Ovary (tissue), 9 donors: Measurements from ENCODE around the gene LINGO4. TPM values are rescaled to one million over a fixed set of nuclear protein-coding genes. Genes with fewer than 3 reads are reported as not detected.

Experiments used
- DNase-seq, 5 donors: peaks; one replicate each; pipeline ENCODE4 v3.0.0-alpha.2; 2019 to 2020
- H3K27ac ChIP-seq, 2 donors: fragments of 200-600 bp; one replicate each; pipeline versions ENCODE4 v1.5.1 to v1.8.0; 2019 to 2022
- H3K27me3 ChIP-seq: fragments of 200-600 bp; one replicate; pipeline ENCODE4 v1.8.0; 2022
- H3K36me3 ChIP-seq: fragments of 200-600 bp; sonication (generic); one replicate; pipeline ENCODE4 v1.5.1; 2019
- H3K4me1 ChIP-seq: one replicate; pipeline ENCODE4 v1.8.1; 2013; ENCODE audit warnings: mild to moderate bottlenecking, moderate library complexity; ENCODE audit not compliant: insufficient read depth
- H3K4me3 ChIP-seq: fragments of 200-600 bp; sonication (generic); one replicate; pipeline ENCODE4 v1.5.1; 2017
- H3K9me3 ChIP-seq, 2 donors: fragments of 200-600 bp in 1 of 2; sonication (generic) in 1 of 2; one replicate each; pipeline versions ENCODE4 v1.5.1 to v1.8.1; 2013 to 2019; ENCODE audit warnings: mild to moderate bottlenecking in 1 of 2, moderate library complexity in 1 of 2
- EP300 ChIP-seq: sonication (generic); formaldehyde crosslinking; IDR thresholded peaks from one replicate; pipeline ENCODE4 v1.6.1; 2017; ENCODE audit warnings: antibody characterized with exemption
- POLR2A ChIP-seq: fragments of 450-650 bp; IDR thresholded peaks from one replicate; pipeline ENCODE4 v1.6.1; 2017; ENCODE audit warnings: antibody characterized with exemption, mild to moderate bottlenecking, moderate library complexity
- WGBS, 3 donors: extraction: QIAGEN DNeasy Blood & Tissue Kit in 1 of 3; methylation state at CpG; one replicate each; pipeline versions ENCODE4 v1.1.5 to v1.1.7; 2013 to 2017; 5-methylcytosine and 5-hydroxymethylcytosine counted together
- intact Hi-C, 4 donors: fragments of 100-400 bp; cut with DNase I; formaldehyde crosslinking; loops; one replicate each; pipeline versions ENCODE4 v1.11.0 to v1.15.1; 2022 to 2023
- polyA plus RNA-seq, 2 donors: library from polyadenylated mRNA; stranded (reverse); fragments of 200-250 nt in 1 of 2; fragments of 350-450 nt in 1 of 2; fragmentation: Illumina TruSeq in 1 of 2; extraction: RNeasy Lipid Tissue Mini Kit (QIAGEN cat#74804) in 1 of 2; gene quantifications; one replicate each; pipeline ENCODE4 v1.2.3, GENCODE V29; 2013 to 2014
- total RNA-seq, 7 donors: library from RNA; depleted of rRNA in 2 of 7; stranded (reverse); fragments of >200 nt in 2 of 7; fragmentation: NEBNext Ultra II Directional in 3 of 7; extraction: Animal tissue kit (Norgen Biotek cat#: 25700) in 3 of 7; gene quantifications; one replicate each; pipeline versions ENCODE4 v1.1.0 to v1.2.4, GENCODE V29; 2016 to 2023
- TF ChIP-seq, protein P1 (sequence below), 3 donors: fragments of 450-650 bp in 2 of 3; fragments of 200-600 bp in 1 of 3; IDR thresholded peaks; one replicate each; pipeline versions ENCODE4 v1.5.1 to v1.8.0; 2016 to 2022; ENCODE audit warnings: antibody characterized with exemption in 3 of 3, mild to moderate bottlenecking in 1 of 3
- donor health status: DM: no; HTN: no; CAD: no; lungs with moderate emphysema.
- donor health status: DM: no; HTN: no; CAD: no.
- donor health status: Bipolar disorder and iron deficiency.
- donor health status: DM: yes; HTN: yes; CAD: no.
- donor health status: DM: no; HTN: no; CAD: no.
- donor health status: DM: yes; HTN: yes; CAD: no.

The LINGO4 gene
- total and polyA plus RNA-seq, 9 donors = 0.08 to 0.34 (median 0.10) TPM; not detected in 6

DNA sequence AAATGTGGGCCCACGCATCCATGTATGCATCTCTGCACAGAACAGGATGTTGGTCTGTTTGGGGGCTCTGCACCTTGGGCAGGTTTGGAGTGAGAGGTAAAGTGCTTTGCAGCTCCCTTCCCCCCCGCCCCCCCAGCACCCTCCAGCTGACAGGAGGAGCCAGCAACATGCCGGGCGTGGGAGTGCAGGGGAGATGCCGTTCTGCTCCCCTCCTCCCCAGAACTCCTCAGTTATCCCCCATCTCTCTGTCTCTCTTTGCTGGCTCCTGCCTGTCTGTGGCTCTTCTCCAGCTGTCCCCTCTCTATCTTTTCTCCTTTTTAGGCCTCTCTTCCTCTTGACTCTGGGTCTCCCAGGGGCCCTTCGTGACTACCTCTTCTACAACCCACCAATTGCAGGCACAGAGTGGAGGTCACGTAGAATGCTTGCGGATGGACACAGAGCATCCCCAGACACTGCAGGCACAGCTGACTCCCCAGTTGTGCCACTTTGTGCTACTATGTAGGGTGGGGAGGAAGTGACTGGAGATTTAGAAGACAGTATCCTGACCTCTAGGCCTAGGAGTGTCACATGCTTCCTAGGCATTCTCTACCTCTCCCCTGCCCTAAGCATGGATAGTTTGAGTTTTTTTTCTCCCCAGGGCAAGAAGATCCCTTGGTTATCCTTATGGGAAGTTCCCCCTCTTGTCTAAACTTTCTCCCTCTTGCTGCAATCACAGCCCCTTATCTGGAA lies 28.1 kb upstream of the LINGO4 start:
- no peak for DNase-seq
- H3K36me3 ChIP-seq = no peaks in the 10 kb centered on the region
- no peaks in the 10 kb centered on the region for H3K4me1 ChIP-seq
- TF ChIP-seq EP300 (no peak), POLR2A (no peak)
- TF ChIP-seq, protein P1, sequence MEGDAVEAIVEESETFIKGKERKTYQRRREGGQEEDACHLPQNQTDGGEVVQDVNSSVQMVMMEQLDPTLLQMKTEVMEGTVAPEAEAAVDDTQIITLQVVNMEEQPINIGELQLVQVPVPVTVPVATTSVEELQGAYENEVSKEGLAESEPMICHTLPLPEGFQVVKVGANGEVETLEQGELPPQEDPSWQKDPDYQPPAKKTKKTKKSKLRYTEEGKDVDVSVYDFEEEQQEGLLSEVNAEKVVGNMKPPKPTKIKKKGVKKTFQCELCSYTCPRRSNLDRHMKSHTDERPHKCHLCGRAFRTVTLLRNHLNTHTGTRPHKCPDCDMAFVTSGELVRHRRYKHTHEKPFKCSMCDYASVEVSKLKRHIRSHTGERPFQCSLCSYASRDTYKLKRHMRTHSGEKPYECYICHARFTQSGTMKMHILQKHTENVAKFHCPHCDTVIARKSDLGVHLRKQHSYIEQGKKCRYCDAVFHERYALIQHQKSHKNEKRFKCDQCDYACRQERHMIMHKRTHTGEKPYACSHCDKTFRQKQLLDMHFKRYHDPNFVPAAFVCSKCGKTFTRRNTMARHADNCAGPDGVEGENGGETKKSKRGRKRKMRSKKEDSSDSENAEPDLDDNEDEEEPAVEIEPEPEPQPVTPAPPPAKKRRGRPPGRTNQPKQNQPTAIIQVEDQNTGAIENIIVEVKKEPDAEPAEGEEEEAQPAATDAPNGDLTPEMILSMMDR (IDR thresholded peaks at IDR 0.05) = no peak
- intact Hi-C loops = no loop called here
- no peaks in the 10 kb centered on the region for H3K9me3 ChIP-seq
- H3K27ac ChIP-seq = no peak overlapping the region
- H3K4me3 ChIP-seq = no peak overlapping the region
- WGBS, 3 donors = 59 to 78% (median 62%) methylated on average over 8 of the region's 8 CpGs
- no peaks in the 10 kb centered on the region for H3K27me3 ChIP-seq

DNA sequence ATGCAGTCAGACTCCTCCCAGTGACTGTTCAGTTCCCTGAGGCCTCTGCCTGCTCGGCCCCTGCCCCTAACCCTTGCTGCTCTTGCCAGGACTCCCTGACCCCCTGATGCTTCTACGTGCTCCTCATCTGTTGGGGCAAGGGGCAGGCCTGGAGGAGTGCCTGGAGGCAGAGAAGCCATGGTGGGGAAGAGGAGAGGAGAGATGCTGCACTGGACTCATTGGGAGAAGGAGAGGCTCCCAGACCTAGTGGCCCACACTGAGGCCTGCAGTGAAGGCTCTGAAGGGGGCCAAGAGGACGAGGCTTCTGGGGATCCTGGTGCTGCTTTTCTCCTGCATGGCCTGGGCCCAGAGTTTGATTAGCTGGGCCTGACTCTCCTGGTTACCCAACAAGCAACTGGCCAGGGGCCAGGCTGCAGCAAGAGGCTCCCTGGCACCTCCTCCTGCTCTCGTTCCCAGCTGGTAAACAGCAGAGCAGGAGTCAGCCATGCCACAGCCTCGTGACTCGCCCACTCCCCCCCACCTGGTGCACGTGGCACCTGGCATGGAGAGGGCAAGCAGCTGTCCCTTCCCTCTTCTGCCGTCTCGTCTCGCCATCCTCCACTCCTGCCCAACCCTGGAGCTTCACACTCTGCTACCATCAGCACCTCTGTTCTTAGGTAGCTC lies 27.2 kb upstream of the LINGO4 start:
- Histone ChIP-seq H3K9me3 (no peaks in the 10 kb centered on the region), H3K4me1 (no peaks in the 10 kb centered on the region), H3K27me3 (no peaks in the 10 kb centered on the region), H3K4me3 (no peak overlapping the region), H3K36me3 (no peaks in the 10 kb centered on the region), H3K27ac (no peak overlapping the region)
- WGBS, 3 donors = 46 to 65% (median 64%) methylated on average over 10 of the region's 10 CpGs
- peak in 2 of 5 donors; percentile 42 to 69 for DNase-seq
- intact Hi-C loops = no loop called here
- TF ChIP-seq, protein P1 (IDR thresholded peaks at IDR 0.05) = no peak
- no peak for TF ChIP-seq EP300
- no peak for TF ChIP-seq POLR2A

DNA sequence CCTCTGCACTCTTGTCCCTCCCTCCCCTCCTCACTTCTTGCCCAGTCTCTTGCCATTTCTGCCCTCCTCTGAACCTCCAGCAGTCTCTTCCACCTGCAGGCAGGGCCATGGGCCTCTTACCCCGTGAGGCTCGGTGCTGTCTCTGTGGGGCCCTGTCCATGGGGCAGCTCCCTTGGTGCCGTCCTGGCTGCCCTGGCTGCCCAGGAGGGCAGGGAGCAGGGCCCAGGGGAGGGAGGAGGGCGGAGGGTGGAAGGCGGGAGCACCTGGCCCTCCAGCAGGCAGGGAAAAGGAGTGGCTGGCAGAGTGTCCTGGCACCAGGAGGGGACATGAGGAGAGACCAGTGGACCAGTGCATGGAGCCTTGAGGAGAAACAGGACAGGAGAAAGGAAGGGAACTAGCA lies 26.4 kb upstream of the LINGO4 start, which contains the start of gene RORC:
TSS of gene RORC (minus strand) at position 198 of the 400 bp plus-strand sequence. CDS start at position 160, 38 bp downstream.
- WGBS, 3 donors = 78 to 83% (median 80%) methylated on average over 5 of the region's 5 CpGs
- H3K4me1 ChIP-seq = no peaks in the 10 kb centered on the region
- H3K36me3 ChIP-seq = no peaks in the 10 kb centered on the region
- no peak within 1 kb of the TSS for H3K27ac ChIP-seq
- intact Hi-C loops = no loop called here
- H3K9me3 ChIP-seq = no peaks in the 10 kb centered on the region
- no peaks in the 10 kb centered on the region for H3K27me3 ChIP-seq
- H3K4me3 ChIP-seq = no peak within 1 kb of the TSS
- no peak for TF ChIP-seq EP300
- no peak for DNase-seq

DNA sequence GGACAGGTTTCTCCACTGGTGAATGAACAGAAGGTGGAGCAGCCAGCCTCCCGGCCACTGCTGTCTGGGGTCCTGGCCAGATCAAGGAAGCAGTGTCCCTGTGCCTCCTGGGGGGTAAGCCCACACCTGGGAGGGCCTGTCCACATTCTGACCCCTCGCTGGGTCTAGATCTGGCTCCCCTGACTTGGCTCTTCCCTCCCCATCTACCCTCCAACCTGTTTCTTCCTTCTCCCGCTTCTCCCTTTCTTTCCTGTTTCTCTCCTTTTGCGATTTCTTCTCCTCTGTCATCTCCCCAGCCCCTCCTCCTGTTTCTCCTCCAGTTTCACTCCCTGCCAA lies 26.0 kb upstream of the LINGO4 start:
- no peak overlapping the region for H3K27ac ChIP-seq
- peaks cover 1% of the 10 kb centered on the region for H3K4me1 ChIP-seq
- no peak overlapping the region for H3K4me3 ChIP-seq
- WGBS, 3 donors = 81 to 89% (median 88%) methylated on average over 4 of the region's 4 CpGs
- no peaks in the 10 kb centered on the region for H3K27me3 ChIP-seq
- no peaks in the 10 kb centered on the region for H3K36me3 ChIP-seq
- no peak for DNase-seq
- H3K9me3 ChIP-seq = no peaks in the 10 kb centered on the region
- intact Hi-C loops = no loop called here
- TF ChIP-seq, protein P1 (IDR thresholded peaks at IDR 0.05) = no peak
- TF ChIP-seq EP300 (no peak), POLR2A (no peak)

DNA sequence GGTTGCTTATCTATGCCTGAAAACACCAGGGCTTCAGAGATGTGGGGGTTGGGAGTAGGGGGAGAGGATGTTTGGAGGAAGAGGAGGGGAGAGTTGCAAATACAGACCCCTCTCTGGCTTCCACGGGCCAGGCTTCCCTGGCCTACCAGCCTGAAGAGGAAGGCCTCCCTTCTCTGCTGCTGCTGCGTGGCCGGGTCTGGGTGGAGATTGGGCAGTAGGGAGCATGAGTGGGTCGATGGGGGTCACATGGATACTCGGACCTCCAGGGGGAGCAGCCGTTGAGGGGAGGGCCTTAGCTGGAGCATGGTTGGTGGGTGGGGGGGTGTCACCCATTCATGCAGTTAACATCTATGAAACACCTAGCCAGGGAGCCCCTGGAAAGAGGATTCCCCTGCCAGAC lies 24.8 kb upstream of the LINGO4 start:
- no peak for DNase-seq
- H3K9me3 ChIP-seq = no peaks in the 10 kb centered on the region
- no peak overlapping the region for H3K27ac ChIP-seq
- no peaks in the 10 kb centered on the region for H3K27me3 ChIP-seq
- 42 to 53% (median 45%) methylated on average over 6 of the region's 6 CpGs for WGBS, 3 donors
- H3K4me3 ChIP-seq = no peak overlapping the region
- TF ChIP-seq POLR2A (no peak), EP300 (no peak)
- TF ChIP-seq, protein P1 (IDR thresholded peaks at IDR 0.05) = no peak
- intact Hi-C loops = no loop called here
- no peaks in the 10 kb centered on the region for H3K36me3 ChIP-seq
- H3K4me1 ChIP-seq = peaks cover 8% of the 10 kb centered on the region
